Effector memory CD8-positive, alpha-beta T cell (primary cell): Measurements from ENCODE around the gene THEM4.
A peak's percentile ranks its signal among the peaks of the same experiment; 100 is the strongest.
"Not testable (repeated sequence)": the region's sequence is repeated elsewhere in the genome, so short reads cannot be mapped to it uniquely, and the experiment has no call there.

Source experiments
- ATAC-seq: fragments of 150-1000 bp; cut with Tn5 transposase; replicated peaks from 2 replicates; pipeline ENCODE4 v1.10.0; 2021; ENCODE audit warnings: mild to moderate bottlenecking, moderate library complexity
- DNase-seq, 3 experiments: peaks; one replicate each; pipeline ENCODE4 v3.0.0; 2021
- H3K27ac Mint-ChIP-seq, 2 donors: one replicate each; pipeline ENCODE4 v1.8.0; 2022; ENCODE audit warnings: mild to moderate bottlenecking in 2 of 2, mixed read lengths in 2 of 2, moderate library complexity in 2 of 2
- H3K27me3 Mint-ChIP-seq, 2 donors: one replicate each; pipeline ENCODE4 v1.8.0; 2022; ENCODE audit warnings: mixed read lengths in 2 of 2
- H3K36me3 Mint-ChIP-seq: one replicate; pipeline ENCODE4 v1.8.0; 2022; ENCODE audit warnings: mild to moderate bottlenecking, moderate library complexity, mixed read lengths; ENCODE audit not compliant: insufficient read depth
- H3K4me1 Mint-ChIP-seq, 2 donors: one replicate each; pipeline ENCODE4 v1.8.0; 2022; ENCODE audit warnings: low read depth in 2 of 2, mixed read lengths in 2 of 2
- H3K4me3 Mint-ChIP-seq, 2 donors: one replicate each; pipeline ENCODE4 v1.8.0; 2022; ENCODE audit warnings: mild to moderate bottlenecking in 2 of 2, mixed read lengths in 2 of 2, moderate library complexity in 2 of 2
- H3K9me3 Mint-ChIP-seq, 2 donors: one replicate each; pipeline ENCODE4 v1.8.0; 2022; ENCODE audit warnings: mixed read lengths in 2 of 2

The THEM4 gene

DNA sequence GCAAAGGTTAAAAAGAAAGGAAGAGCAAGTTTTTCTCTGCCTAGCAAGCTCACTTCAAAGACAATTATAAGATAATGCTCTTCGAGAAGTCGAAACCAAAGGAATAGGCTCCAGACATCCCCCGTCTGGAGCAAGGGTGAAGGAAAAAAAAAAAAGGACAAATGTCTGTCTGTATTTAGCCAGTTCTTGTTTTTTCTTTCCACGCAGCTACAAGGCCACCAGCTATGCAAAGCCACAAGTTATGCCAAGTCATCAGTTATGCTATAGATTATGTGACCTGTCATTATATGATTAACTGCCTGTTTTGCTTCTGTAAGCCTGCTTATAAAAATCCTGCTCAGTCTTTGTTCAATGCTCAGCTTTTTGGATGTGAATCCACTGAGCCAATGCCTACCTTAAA is 53.4 kb downstream of the THEM4 start:
- Mint-ChIP-seq H3K27ac (peak overlapping the region in 1 of 2 donors; percentile 80), H3K27me3 (no peaks in the 10 kb centered on the region), H3K4me1 (peaks cover 10 to 11% of the 10 kb centered on the region in 2 donors), H3K4me3 (no peak overlapping the region), H3K36me3 (no peaks in the 10 kb centered on the region), H3K9me3 (no peaks in the 10 kb centered on the region)
- ATAC-seq (no peak), DNase-seq (no peak)

DNA sequence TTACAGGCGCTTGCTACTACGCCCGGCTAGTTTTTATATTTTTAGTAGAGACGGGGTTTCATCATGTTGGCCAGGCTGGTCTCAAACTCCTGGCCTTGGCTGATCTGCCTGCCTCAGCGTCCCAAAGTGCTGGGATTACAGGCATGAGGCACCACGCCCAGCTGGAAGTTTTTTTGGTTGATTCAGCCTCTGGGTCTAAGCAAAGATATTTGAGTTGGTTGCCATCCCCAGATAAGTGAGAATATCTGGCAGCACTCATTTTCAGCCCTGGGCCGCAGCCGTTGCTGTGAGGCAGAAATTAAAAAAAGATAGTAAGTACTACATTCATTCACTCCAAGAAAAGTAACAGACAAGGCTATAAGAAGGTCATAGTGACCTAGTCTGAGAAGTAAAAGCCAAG is 53.8 kb downstream of the THEM4 start:
- H3K9me3 Mint-ChIP-seq, ATAC-seq, H3K27me3 Mint-ChIP-seq, DNase-seq, H3K4me3 Mint-ChIP-seq, H3K36me3 Mint-ChIP-seq, H3K27ac Mint-ChIP-seq: not testable (repeated sequence)
- peaks cover 12 to 13% of the 10 kb centered on the region in 2 donors for H3K4me1 Mint-ChIP-seq

DNA sequence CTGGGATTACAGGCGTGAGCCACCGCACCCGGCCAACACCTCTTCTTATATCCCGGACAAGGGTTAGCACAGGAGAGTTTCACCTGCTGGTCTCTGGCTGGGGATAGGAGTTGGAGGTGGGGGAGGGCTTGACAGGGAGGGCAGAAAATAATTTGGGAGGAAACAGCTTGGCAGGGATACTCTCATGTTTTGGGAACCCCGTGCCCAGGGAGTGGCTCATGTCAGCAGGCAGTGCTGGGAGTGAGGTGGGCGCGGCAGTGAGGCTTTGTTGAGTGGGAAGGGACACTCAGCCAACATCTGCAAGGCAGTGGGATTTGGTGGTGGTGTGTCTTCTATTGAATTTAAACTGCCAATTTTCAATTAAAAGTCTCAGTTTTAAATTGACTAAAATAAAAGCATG is 54.7 kb downstream of the THEM4 start:
- H3K9me3 Mint-ChIP-seq, result no peaks in the 10 kb centered on the region
- H3K36me3 Mint-ChIP-seq, result peaks cover 2% of the 10 kb centered on the region
- peaks cover 10 to 17% of the 10 kb centered on the region in 2 donors for H3K4me1 Mint-ChIP-seq
- H3K27me3 Mint-ChIP-seq, result no peaks in the 10 kb centered on the region
- H3K27ac Mint-ChIP-seq, result no peak overlapping the region
- no peak for DNase-seq
- H3K4me3 Mint-ChIP-seq, result no peak overlapping the region
- no peak for ATAC-seq

DNA sequence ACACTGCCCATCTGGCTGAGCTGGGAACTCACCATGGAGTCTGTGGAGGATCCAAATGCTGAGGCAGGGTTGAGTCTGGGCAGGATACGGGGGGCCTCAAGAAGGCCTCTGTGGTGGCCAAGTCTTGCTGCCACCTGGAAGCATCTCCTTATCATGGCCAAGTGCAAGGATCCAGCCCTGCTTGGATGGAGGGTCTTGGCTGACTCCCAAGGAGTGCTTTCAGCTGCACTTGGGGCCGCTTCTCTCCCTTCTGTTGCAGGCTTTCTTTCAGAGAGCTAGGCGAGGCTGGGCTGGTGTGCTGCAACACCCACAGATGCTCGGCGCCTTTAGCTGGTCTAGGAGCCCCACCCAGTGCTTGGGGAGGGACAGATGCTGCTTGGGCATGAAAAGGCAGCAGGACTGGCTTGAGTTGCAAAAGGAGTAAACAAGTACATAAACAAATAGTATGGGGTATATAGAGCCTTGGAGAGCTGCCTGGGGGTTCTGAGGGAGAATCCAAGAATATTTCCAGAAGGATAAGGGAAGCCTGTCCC is 55.8 kb downstream of the THEM4 start, which contains the start of gene THEM5:
Gene THEM5, minus strand, starts transcription at position 302 of the 533 bp plus-strand sequence. Its CDS starts 147 bp downstream, at position 155.
- H3K4me3 Mint-ChIP-seq, result no peak within 1 kb of the TSS
- H3K9me3 Mint-ChIP-seq, result no peaks in the 10 kb centered on the region
- peaks cover 8 to 28% of the 10 kb centered on the region in 2 donors for H3K4me1 Mint-ChIP-seq
- peaks cover 7% of the 10 kb centered on the region for H3K36me3 Mint-ChIP-seq
- ATAC-seq, result no peak
- peak within 1 kb of the TSS in 1 of 2 donors; percentile 38 for H3K27ac Mint-ChIP-seq
- no peaks in the 10 kb centered on the region for H3K27me3 Mint-ChIP-seq
- no peak for DNase-seq

DNA sequence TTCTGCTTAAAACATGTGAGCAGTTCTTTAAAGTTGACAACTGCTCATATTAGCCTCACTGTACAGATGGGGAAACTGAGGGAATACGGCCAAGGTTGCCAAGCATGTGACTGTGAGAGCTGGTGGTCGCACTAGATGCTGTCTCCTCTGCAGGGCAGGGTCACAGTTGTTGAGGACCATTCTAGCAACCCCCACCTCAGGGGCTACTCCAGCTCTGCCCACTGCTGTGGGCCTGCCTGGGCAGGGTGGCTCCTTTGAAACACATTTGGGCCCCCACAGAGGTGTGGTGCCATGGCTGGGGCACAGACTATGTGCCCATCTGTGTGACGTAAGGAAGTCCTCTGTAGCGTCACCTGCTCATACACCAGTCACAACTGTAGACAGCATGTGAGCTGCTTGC is 56.6 kb downstream of the THEM4 start:
- DNase-seq (no peak), ATAC-seq (no peak)
- peaks cover 8 to 31% of the 10 kb centered on the region in 2 donors for H3K4me1 Mint-ChIP-seq
- no peak overlapping the region for H3K4me3 Mint-ChIP-seq
- H3K27ac Mint-ChIP-seq, result no peak overlapping the region
- H3K27me3 Mint-ChIP-seq, result no peaks in the 10 kb centered on the region
- H3K9me3 Mint-ChIP-seq, result no peaks in the 10 kb centered on the region
- H3K36me3 Mint-ChIP-seq, result peaks cover 7% of the 10 kb centered on the region

DNA sequence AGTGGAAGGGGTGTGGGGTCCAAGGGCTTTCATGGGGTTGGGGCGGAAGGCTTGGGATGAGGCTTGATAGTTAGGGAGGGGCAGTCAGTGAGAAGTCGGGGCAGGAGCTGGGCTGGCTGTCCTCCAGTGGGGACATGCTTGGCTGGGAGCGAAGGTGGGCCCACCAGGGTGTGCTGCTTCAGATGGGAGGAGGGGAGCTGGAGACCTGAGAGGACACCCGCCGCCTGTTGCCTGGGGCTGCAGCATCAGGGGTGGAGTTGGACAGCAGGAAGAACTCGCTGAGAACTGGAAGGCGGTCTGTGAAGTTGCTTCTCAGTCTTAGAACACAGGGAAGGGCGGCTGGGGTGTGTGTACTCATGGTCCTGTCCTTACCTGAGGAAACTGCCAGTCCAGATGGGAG is 57.4 kb downstream of the THEM4 start:
- peak overlapping the region in 1 of 2 donors; percentile 54 for H3K27ac Mint-ChIP-seq

DNA sequence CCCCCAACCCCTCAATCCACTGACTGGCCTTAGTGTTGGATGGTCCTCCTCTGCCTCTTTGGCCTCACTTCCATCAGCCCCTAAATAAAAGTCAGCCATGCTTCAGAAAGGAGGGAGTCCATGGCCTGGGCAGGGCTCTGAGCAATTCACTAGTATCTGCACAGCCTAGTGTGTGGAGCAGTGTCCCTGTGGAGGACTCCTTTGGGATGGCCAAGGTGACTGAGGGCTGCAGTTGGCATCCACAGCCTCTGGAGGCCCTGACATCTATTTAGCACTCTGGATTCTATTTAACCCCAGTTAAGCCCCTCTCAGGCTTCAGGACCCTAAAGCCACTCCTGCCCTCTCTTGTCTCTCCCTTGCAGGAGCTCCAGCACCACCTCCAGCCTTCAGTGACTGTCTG is 59.4 kb downstream of the THEM4 start:
- Mint-ChIP-seq H3K36me3 (peaks cover 13% of the 10 kb centered on the region), H3K4me1 (peaks cover 20 to 41% of the 10 kb centered on the region in 2 donors), H3K4me3 (peak overlapping the region in 1 of 2 donors; percentile 22), H3K27me3 (no peaks in the 10 kb centered on the region), H3K9me3 (no peaks in the 10 kb centered on the region), H3K27ac (peak overlapping the region; percentile 67 to 85)
- DNase-seq (no peak), ATAC-seq (no peak)

More for the DNA sequence above, 57.4 kb downstream of the THEM4 start:
- Mint-ChIP-seq H3K36me3 (peaks cover 9% of the 10 kb centered on the region), H3K4me3 (no peak overlapping the region), H3K4me1 (peaks cover 10 to 32% of the 10 kb centered on the region in 2 donors), H3K27me3 (no peaks in the 10 kb centered on the region), H3K9me3 (no peaks in the 10 kb centered on the region)
- DNase-seq (no peak), ATAC-seq (no peak)

DNA sequence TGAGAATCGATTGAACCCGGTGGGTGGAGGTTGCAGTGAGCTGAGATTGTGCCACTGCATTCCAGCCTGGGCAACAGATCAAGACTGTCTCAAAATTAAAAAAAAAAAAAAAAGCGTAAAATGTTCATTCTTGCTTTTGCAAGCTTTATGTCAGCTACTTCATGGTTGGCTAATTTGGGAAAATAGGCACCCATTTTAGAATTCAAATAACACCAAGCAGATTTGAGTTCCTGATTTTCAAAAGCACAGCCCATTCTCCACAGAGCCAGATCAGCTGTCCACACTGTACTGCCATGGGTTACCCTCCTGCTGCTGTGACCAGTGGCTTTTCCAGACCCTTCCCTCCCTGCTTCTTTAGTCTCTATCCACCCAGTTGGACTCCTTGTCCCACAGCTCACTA is 60.2 kb downstream of the THEM4 start:
- Mint-ChIP-seq H3K9me3 (no peaks in the 10 kb centered on the region), H3K4me1 (peaks cover 20 to 41% of the 10 kb centered on the region in 2 donors), H3K27me3 (no peaks in the 10 kb centered on the region), H3K4me3 (peak overlapping the region; percentile 15 to 63), H3K36me3 (peaks cover 13% of the 10 kb centered on the region), H3K27ac (peak overlapping the region; percentile 85 to 87)
- DNase-seq, result no peak
- ATAC-seq, result no peak

DNA sequence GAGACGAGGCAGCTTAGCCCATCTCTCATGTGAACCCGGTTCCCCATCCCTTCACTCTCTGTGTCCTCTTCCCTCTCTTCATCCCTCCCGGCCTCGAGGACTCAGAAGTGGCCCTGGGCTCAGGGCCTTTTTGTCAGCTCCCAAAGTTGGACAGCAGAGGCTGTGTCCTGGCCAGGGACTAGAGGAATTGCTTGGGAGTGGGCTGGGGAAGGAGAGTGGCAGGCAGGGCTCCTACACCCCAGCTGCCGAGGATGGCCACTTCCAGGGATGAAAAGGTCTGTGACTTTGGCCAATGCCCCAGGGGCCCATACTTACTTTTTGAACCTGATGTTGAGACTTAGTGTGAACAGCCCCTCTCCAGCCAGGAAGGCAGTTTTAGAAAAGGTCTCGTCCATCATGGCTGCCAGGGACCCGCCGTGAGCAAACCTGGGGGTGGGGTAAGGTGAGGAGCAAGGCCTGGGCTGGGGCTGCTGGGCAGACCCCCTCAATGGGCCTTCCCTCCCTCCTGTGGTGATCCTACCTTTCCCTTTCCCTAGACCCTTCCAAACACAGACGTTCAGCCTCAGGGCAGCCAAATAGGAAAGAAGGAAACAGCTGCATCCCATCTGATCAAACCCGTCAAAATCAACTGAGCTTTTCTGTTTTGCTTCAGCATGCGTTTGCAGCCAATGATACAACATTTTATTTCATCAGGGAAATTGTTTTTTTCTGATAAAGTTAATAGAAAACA is 61.3 kb downstream of the THEM4 start:
- H3K9me3 Mint-ChIP-seq, result no peaks in the 10 kb centered on the region
- no peaks in the 10 kb centered on the region for H3K27me3 Mint-ChIP-seq
- DNase-seq (no peak), ATAC-seq (no peak)
- H3K36me3 Mint-ChIP-seq, result peaks cover 13% of the 10 kb centered on the region
- peak overlapping the region; percentile 85 to 87 for H3K27ac Mint-ChIP-seq
- no peak overlapping the region for H3K4me3 Mint-ChIP-seq
- H3K4me1 Mint-ChIP-seq, result peaks cover 20 to 36% of the 10 kb centered on the region in 2 donors

DNA sequence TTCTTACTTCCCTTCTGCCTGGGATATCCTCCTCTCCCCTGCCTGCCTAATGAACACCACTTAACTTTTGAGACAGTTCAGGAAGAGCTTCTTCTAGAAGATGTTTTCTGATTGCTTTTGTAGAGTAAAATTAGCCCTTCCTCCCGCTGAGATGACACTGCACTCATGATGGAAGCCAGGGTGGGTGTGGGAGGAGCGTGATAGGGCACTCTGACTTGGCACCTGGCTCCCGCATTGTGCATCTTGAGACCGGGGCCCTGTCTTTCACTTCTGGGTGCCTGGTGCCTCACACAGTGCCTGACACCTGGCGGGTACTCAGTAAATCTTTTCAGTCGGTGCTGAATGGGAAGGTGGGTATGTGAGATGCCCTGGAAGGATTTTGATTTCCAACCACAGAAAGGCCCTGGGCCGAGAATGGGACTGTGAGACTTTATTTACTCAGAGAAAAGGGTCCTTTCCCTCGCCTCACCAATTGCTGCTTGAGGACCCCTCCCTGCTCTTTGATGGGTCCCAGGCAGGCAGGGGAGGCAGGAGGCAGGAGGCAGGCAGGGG is 62.5 kb downstream of the THEM4 start:
- H3K9me3 Mint-ChIP-seq, result no peaks in the 10 kb centered on the region
- H3K27me3 Mint-ChIP-seq, result no peaks in the 10 kb centered on the region
- peak; percentile 47 for ATAC-seq
- peak overlapping the region; percentile 5 to 31 for H3K4me3 Mint-ChIP-seq
- H3K4me1 Mint-ChIP-seq, result peaks cover 20 to 36% of the 10 kb centered on the region in 2 donors
- DNase-seq, result no peak
- H3K27ac Mint-ChIP-seq, result peak overlapping the region; percentile 53 to 87
- peaks cover 13% of the 10 kb centered on the region for H3K36me3 Mint-ChIP-seq

DNA sequence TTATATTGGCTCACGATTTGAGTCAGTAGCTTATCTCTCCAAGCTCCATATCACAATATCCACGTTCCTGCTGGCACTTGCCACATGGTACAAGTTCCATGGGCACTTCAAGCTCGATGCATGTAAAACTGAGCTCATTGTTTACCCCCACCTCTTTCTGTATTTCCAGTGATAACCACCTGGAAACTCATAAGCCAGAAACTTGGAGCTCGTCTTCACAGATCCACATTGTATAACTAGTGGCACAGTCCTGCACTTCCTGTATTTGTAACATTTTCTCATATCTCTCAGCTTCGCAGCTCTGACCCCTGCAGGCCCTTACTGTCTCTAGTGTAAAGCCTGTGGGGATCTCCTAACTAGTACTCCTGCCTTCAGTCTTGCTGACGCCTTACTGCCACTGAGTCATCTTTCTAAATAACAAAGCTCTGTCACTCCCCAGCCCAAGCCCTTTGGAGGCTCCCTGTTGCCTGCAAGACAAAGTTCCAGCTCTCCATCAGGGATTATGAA is 63.2 kb downstream of the THEM4 start:
- H3K9me3 Mint-ChIP-seq, result no peaks in the 10 kb centered on the region
- H3K4me1 Mint-ChIP-seq, result peaks cover 17 to 33% of the 10 kb centered on the region in 2 donors
- peak; percentile 55 for ATAC-seq
- H3K36me3 Mint-ChIP-seq, result peaks cover 13% of the 10 kb centered on the region
- peak overlapping the region; percentile 53 to 87 for H3K27ac Mint-ChIP-seq
- no peaks in the 10 kb centered on the region for H3K27me3 Mint-ChIP-seq
- peak overlapping the region in 1 of 2 donors; percentile 5 for H3K4me3 Mint-ChIP-seq
- no peak for DNase-seq

DNA sequence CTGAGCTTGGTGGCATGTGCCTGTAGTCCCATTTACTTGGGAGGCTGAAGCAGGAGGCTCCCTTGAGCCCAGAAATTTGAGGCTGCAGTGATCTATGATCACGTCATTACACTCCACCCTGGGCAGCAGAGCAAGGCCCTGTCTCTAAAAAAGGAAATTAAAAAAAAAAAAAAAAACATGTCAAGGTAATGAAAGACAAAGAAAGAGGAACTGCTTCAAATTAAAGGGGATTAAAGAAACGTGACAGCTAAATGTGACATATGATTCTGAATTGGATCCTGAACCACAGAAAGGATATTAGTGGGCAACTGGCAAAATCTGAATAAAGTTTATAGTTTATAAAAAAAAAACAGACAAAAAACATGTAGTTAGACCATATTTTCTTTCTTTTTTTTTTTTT is 65.9 kb downstream of the THEM4 start:
- Mint-ChIP-seq H3K9me3 (no peaks in the 10 kb centered on the region), H3K4me1 (peaks cover 30 to 31% of the 10 kb centered on the region in 2 donors), H3K36me3 (peaks cover 22% of the 10 kb centered on the region)

DNA sequence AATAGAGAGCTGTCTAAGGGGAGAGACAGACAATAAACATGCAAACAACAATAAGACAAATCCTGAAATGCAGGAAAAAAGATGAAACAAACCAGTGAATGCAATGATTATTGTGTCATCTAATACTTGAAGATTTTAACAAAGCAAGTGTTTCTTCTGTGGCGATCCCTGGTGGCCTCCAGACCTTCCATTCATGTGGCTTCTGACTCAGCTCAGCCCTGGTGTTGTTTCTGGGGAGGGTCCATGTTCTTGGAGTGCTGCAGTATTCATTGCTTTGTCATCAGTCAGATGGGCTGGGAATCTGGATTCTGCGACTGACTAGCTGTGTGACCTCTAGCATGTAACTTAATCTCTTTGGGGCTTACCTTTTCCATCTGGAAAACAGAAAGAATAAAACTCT is 68.2 kb downstream of the THEM4 start:
- H3K4me1 Mint-ChIP-seq, result peaks cover 34 to 37% of the 10 kb centered on the region in 2 donors

More for the DNA sequence above, 65.9 kb downstream of the THEM4 start:
- ATAC-seq, result no peak
- H3K27me3 Mint-ChIP-seq, result no peaks in the 10 kb centered on the region
- no peak overlapping the region for H3K27ac Mint-ChIP-seq
- no peak overlapping the region for H3K4me3 Mint-ChIP-seq
- DNase-seq, result no peak

More for the DNA sequence above, 68.2 kb downstream of the THEM4 start:
- H3K27me3 Mint-ChIP-seq, result no peaks in the 10 kb centered on the region
- peak overlapping the region; percentile 80 to 93 for H3K27ac Mint-ChIP-seq
- no peak for ATAC-seq
- peaks cover 37% of the 10 kb centered on the region for H3K36me3 Mint-ChIP-seq
- H3K9me3 Mint-ChIP-seq, result no peaks in the 10 kb centered on the region
- no peak for DNase-seq
- H3K4me3 Mint-ChIP-seq, result peak overlapping the region; percentile 88 to 89
